ENCODE results near the gene VPS52. TPM values are rescaled to one million over a fixed set of nuclear protein-coding genes. Genes with fewer than 3 reads are reported as not detected.

The VPS52 gene
- total RNA-seq, 1 experiment from 2014 or later = 47.8 TPM

DNA sequence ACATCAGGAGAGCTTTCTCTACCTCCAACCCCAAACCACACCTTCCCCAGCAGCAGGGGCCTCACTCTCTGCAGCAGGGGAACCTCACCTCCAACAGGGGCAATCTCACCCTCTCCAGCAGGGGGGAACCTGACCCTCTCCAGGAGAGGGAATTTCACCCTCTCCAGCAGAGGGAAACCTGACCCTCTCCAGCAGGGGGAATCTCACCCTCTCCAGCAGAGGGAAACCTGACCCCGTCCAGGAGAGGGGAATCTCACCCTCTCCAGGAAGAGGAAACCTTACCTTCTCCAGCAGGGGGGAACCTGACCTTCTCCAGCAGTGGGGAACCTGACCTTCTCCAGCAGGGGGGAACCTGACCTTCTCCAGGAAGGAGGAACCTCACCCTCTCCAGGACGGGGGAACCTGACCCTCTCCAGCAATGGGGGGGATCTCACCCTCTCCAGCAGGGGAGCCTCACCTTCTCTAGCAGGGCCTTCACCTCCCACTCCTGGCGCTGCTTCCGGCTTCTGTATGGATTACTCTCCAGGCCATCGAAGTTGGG lies 8.4 kb upstream of the VPS52 start:
- DNase-seq (ENCODE audit: unreplicated experiment) = peak; percentile 74
- Mint-ChIP-seq H3K4me1 (ENCODE audit: insufficient read depth, unreplicated experiment) (peaks cover 15% of the 10 kb centered on the region), H3K36me3 (ENCODE audit: insufficient read depth, unreplicated experiment) (peaks cover 61% of the 10 kb centered on the region), H3K4me3 (ENCODE audit: unreplicated experiment) (no peak overlapping the region), H3K27me3 (ENCODE audit: insufficient read depth, unreplicated experiment) (no peaks in the 10 kb centered on the region), H3K9me3 (ENCODE audit: unreplicated experiment) (no peaks in the 10 kb centered on the region), H3K27ac (ENCODE audit: low read depth, unreplicated experiment) (no peak overlapping the region)
- intact Hi-C loops (cut with micrococcal nuclease) = loop anchor here (1.0 to 5.0 kb wide), 3 partner anchors 19 to 127 kb away; partner anchors contain the start of gene RGL2
- no TSS peak for BruUV-seq (replicated peaks)
- ChIA-PET POLR2A (interaction anchor here (0.7 to 5.6 kb wide), 6 partner anchors 8 to 308 kb away, joined by 3 to 73 read pairs (median 8); partner anchors contain the start of genes PFDN6, RPS18, VPS52 and WDR46), CTCF (interaction anchor here (0.6 to 0.7 kb wide), 4 partner anchors 9 to 130 kb away, joined by 3 to 4 read pairs (median 3); partner anchors contain the start of gene WDR46)
- TF ChIP-seq, protein P1, sequence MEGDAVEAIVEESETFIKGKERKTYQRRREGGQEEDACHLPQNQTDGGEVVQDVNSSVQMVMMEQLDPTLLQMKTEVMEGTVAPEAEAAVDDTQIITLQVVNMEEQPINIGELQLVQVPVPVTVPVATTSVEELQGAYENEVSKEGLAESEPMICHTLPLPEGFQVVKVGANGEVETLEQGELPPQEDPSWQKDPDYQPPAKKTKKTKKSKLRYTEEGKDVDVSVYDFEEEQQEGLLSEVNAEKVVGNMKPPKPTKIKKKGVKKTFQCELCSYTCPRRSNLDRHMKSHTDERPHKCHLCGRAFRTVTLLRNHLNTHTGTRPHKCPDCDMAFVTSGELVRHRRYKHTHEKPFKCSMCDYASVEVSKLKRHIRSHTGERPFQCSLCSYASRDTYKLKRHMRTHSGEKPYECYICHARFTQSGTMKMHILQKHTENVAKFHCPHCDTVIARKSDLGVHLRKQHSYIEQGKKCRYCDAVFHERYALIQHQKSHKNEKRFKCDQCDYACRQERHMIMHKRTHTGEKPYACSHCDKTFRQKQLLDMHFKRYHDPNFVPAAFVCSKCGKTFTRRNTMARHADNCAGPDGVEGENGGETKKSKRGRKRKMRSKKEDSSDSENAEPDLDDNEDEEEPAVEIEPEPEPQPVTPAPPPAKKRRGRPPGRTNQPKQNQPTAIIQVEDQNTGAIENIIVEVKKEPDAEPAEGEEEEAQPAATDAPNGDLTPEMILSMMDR (IDR thresholded peaks at IDR 0.05; ENCODE audit: unreplicated experiment) = peak; percentile 72

DNA sequence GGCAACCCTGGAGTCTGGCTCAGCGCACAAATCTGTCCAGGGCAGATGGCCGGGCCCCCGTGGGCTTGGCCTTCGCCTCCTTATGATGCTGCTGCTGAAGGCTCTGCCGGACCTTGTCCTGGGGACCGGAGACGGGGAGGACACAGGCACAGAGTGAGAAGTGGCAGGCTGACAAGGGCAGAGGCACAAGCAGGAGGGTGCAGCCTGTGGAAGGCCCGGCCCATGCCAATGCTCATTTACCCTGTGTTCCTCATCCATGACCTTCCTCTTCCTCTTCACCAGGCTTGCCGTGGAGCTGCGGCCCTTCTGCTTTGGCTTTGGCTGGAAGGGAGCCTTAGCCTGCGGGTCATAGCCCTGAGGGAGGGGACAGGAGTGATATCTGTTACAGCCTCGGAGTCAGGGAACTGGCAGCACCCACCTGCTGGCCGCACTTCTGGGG lies 7.6 kb upstream of the VPS52 start:
- no peak overlapping the region for H3K4me3 Mint-ChIP-seq (ENCODE audit: unreplicated experiment)
- peaks cover 22% of the 10 kb centered on the region for H3K4me1 Mint-ChIP-seq (ENCODE audit: insufficient read depth, unreplicated experiment)
- H3K9me3 Mint-ChIP-seq (ENCODE audit: unreplicated experiment) = no peaks in the 10 kb centered on the region
- DNase-seq (ENCODE audit: unreplicated experiment) = no peak
- intact Hi-C loops (cut with micrococcal nuclease) = loop anchor here (2.0 kb wide), 1 partner anchor 20 kb away; the partner anchor contains the start of gene RGL2
- TF ChIP-seq, protein P1 (IDR thresholded peaks at IDR 0.05; ENCODE audit: unreplicated experiment) = no peak
- H3K27ac Mint-ChIP-seq (ENCODE audit: low read depth, unreplicated experiment) = no peak overlapping the region
- TSS peak; percentile 30 for BruUV-seq (replicated peaks)
- peaks cover 61% of the 10 kb centered on the region for H3K36me3 Mint-ChIP-seq (ENCODE audit: insufficient read depth, unreplicated experiment)
- no peaks in the 10 kb centered on the region for H3K27me3 Mint-ChIP-seq (ENCODE audit: insufficient read depth, unreplicated experiment)
- POLR2A ChIA-PET = interaction anchor here (0.7 to 5.6 kb wide), 4 partner anchors 9 to 307 kb away, joined by 3 to 73 read pairs (median 19); partner anchors contain the start of genes PFDN6 and WDR46
- CTCF ChIA-PET = interaction anchor here (0.5 to 2.0 kb wide), 7 partner anchors 8 to 131 kb away, joined by 3 to 9 read pairs (median 3); partner anchors contain the start of genes RPS18, VPS52 and WDR46

DNA sequence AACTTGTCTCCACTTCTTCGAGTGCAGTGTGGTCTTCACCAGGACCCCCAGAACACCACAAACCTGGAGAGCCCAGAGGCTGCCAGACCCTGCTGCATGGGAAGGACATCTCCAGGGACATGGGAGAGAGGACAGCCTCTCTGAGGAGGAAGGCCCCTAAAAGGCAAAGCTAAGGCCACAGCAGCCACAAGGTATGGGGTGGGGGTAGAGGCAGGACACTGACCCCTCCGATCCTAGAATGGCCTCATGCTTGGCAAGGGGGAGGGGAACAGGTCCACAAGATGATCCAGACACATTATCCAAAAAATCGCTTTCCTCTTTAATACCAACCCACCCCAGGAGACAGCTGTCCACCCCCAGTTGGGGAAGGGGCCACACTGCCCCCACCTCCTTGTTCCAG lies 7.1 kb upstream of the VPS52 start:
- no peaks in the 10 kb centered on the region for H3K27me3 Mint-ChIP-seq (ENCODE audit: insufficient read depth, unreplicated experiment)
- DNase-seq (ENCODE audit: unreplicated experiment) = no peak
- no peak overlapping the region for H3K4me3 Mint-ChIP-seq (ENCODE audit: unreplicated experiment)
- POLR2A ChIA-PET = interaction anchor here (0.9 to 5.6 kb wide), 6 partner anchors 10 to 307 kb away, joined by 4 to 73 read pairs (median 10); partner anchors contain the start of genes PFDN6, WDR46 and ZBTB22
- no TSS peak for BruUV-seq (replicated peaks)
- peaks cover 25% of the 10 kb centered on the region for H3K4me1 Mint-ChIP-seq (ENCODE audit: insufficient read depth, unreplicated experiment)
- intact Hi-C loops (cut with micrococcal nuclease) = loop anchor here (2.0 kb wide), 1 partner anchor 20 kb away; the partner anchor contains the start of gene RGL2
- TF ChIP-seq, protein P1 (IDR thresholded peaks at IDR 0.05; ENCODE audit: unreplicated experiment) = no peak
- CTCF ChIA-PET = interaction anchor here (0.8 to 2.9 kb wide), 4 partner anchors 10 to 30 kb away, joined by 3 to 18 read pairs (median 6); partner anchors contain the start of genes PFDN6 and WDR46
- no peaks in the 10 kb centered on the region for H3K9me3 Mint-ChIP-seq (ENCODE audit: unreplicated experiment)
- peaks cover 61% of the 10 kb centered on the region for H3K36me3 Mint-ChIP-seq (ENCODE audit: insufficient read depth, unreplicated experiment)
- no peak overlapping the region for H3K27ac Mint-ChIP-seq (ENCODE audit: low read depth, unreplicated experiment)

DNA sequence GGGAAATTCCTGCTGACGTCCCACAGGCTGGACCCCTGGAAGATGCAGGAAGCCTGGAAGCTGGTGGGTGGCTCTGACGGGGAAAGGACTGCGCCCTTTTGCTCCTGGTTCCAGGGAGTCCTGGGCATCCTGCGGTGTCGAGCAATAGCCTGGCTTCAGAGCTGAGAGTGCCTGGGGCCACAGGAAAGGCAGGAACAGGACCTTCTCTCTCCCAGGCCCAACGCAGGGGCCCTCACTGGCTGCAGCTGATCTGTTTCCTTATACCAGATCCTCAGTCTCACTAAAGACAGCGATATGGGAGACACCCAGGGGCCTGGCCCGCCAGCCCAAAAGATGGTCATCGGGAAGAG lies 6.7 kb upstream of the VPS52 start:
- no peak for DNase-seq (ENCODE audit: unreplicated experiment)
- TF ChIP-seq, protein P1 (IDR thresholded peaks at IDR 0.05; ENCODE audit: unreplicated experiment) = no peak
- no TSS peak for BruUV-seq (replicated peaks)
- Mint-ChIP-seq H3K9me3 (ENCODE audit: unreplicated experiment) (no peaks in the 10 kb centered on the region), H3K27me3 (ENCODE audit: insufficient read depth, unreplicated experiment) (no peaks in the 10 kb centered on the region), H3K4me1 (ENCODE audit: insufficient read depth, unreplicated experiment) (peaks cover 28% of the 10 kb centered on the region), H3K27ac (ENCODE audit: low read depth, unreplicated experiment) (no peak overlapping the region), H3K36me3 (ENCODE audit: insufficient read depth, unreplicated experiment) (peaks cover 61% of the 10 kb centered on the region), H3K4me3 (ENCODE audit: unreplicated experiment) (no peak overlapping the region)
- intact Hi-C loops (cut with micrococcal nuclease) = loop anchor here (2.0 kb wide), 1 partner anchor 20 kb away; the partner anchor contains the start of gene RGL2
- POLR2A ChIA-PET = interaction anchor here (0.9 to 5.6 kb wide), 8 partner anchors 10 to 306 kb away, joined by 4 to 73 read pairs (median 10); partner anchors contain the start of genes PFDN6, RGL2, WDR46 and ZBTB22
- CTCF ChIA-PET = interaction anchor here (0.8 to 2.9 kb wide), 5 partner anchors 10 to 30 kb away, joined by 3 to 18 read pairs (median 4); partner anchors contain the start of genes PFDN6 and WDR46
